ENCODE measurements around the gene SYNPO2.

GRCh38 chr4:119029847-119030535 lies 141.3 kb downstream of the SYNPO2 start:
- TF ChIP-seq CTCF (IDR thresholded peaks at IDR 0.05) (no peak), EZH2 (IDR thresholded peaks at IDR 0.05; ENCODE audit: borderline replicate concordance, insufficient read depth, low read depth, low read length, poor library complexity, severe bottlenecking) (no peak)

Measured in B cell (primary cell).